HepG2 (cell line): ENCODE measurements around the gene NAA30. TPM values are rescaled to one million over a fixed set of nuclear protein-coding genes. Genes with fewer than 3 reads are reported as not detected.

ENCODE experiments used
- GPN1 ChIP-seq: sonication (generic); formaldehyde crosslinking; IDR thresholded peaks from 2 replicates; pipeline ENCODE4 v1.5.1; 2020; ENCODE audit warnings: missing genetic modification reagents, borderline replicate concordance
- KAT7 ChIP-seq: IDR thresholded peaks from 2 replicates; pipeline ENCODE4 v1.6.1; 2018; ENCODE audit warnings: borderline replicate concordance, missing compliant biosample characterization
- PCBP1 ChIP-seq: fragments of 200-400 bp; formaldehyde crosslinking; IDR thresholded peaks from 2 replicates; pipeline ENCODE4 v1.6.1; 2017; ENCODE audit warnings: mild to moderate bottlenecking, low read depth, low read length, borderline replicate concordance
- PCBP2 ChIP-seq: fragments of 200-400 bp; formaldehyde crosslinking; optimal IDR thresholded peaks from 2 replicates; pipeline ENCODE3; 2018; ENCODE audit warnings: low read length, low read depth; ENCODE audit not compliant: poor library complexity, severe bottlenecking
- SATB2 ChIP-seq: sonication (generic); formaldehyde crosslinking; IDR thresholded peaks from 2 replicates; pipeline ENCODE4 v1.5.0; 2020; ENCODE audit warnings: missing genetic modification reagents
- THAP7 ChIP-seq: sonication (generic); formaldehyde crosslinking; IDR thresholded peaks from 2 replicates; pipeline ENCODE4 v1.8.1; 2023; ENCODE audit warnings: mild to moderate bottlenecking, missing genetic modification reagents
- TMF1 ChIP-seq: sonication (generic); formaldehyde crosslinking; IDR thresholded peaks from 2 replicates; pipeline ENCODE4 v1.8.1; 2022; ENCODE audit warnings: low read depth, missing genetic modification reagents
- ZFX ChIP-seq: sonication (generic); formaldehyde crosslinking; IDR thresholded peaks from 2 replicates; pipeline ENCODE4 v1.4.0; 2020; ENCODE audit warnings: mild to moderate bottlenecking, low read depth, missing genetic modification reagents, moderate library complexity
- ZNF253 ChIP-seq: sonication (generic); formaldehyde crosslinking; IDR thresholded peaks from 2 replicates; pipeline ENCODE4 v1.8.0; 2022; ENCODE audit warnings: mild to moderate bottlenecking, missing genetic modification reagents, borderline replicate concordance
- ZNF354B ChIP-seq: sonication (generic); formaldehyde crosslinking; IDR thresholded peaks from 2 replicates; pipeline ENCODE4 v1.8.0; 2022; ENCODE audit warnings: mild to moderate bottlenecking, missing genetic modification reagents
- ZNF382 ChIP-seq: sonication (generic); formaldehyde crosslinking; IDR thresholded peaks from 2 replicates; pipeline ENCODE4 v1.5.0; 2020; ENCODE audit warnings: missing genetic modification reagents, mild to moderate bottlenecking, borderline replicate concordance
- ZNF430 ChIP-seq: sonication (generic); formaldehyde crosslinking; IDR thresholded peaks from 2 replicates; pipeline ENCODE4 v1.9.0; 2021; ENCODE audit warnings: mild to moderate bottlenecking, missing genetic modification reagents
- ZNF549 ChIP-seq: sonication (generic); formaldehyde crosslinking; IDR thresholded peaks from 2 replicates; pipeline ENCODE4 v1.5.0; 2020; ENCODE audit warnings: missing genetic modification reagents
- ZNF558 ChIP-seq: sonication (generic); formaldehyde crosslinking; IDR thresholded peaks from 2 replicates; pipeline ENCODE4 v1.9.0; 2022; ENCODE audit warnings: mild to moderate bottlenecking, missing genetic modification reagents, borderline replicate concordance
- ZNF710 ChIP-seq: sonication (generic); formaldehyde crosslinking; IDR thresholded peaks from 2 replicates; pipeline ENCODE4 v1.5.0; 2020; ENCODE audit warnings: mild to moderate bottlenecking, missing genetic modification reagents, borderline replicate concordance
- ZNF883 ChIP-seq: sonication (generic); formaldehyde crosslinking; IDR thresholded peaks from 2 replicates; pipeline ENCODE4 v1.5.1; 2020; ENCODE audit warnings: mild to moderate bottlenecking, missing genetic modification reagents; ENCODE audit errors: not compliant biosample characterization
- ZSCAN22 ChIP-seq: sonication (generic); formaldehyde crosslinking; IDR thresholded peaks from 2 replicates; pipeline ENCODE4 v1.4.0; 2020; ENCODE audit warnings: mild to moderate bottlenecking, missing genetic modification reagents
- ZSCAN31 ChIP-seq: sonication (generic); formaldehyde crosslinking; IDR thresholded peaks from 2 replicates; pipeline ENCODE4 v1.5.0; 2020; ENCODE audit warnings: low read depth, mild to moderate bottlenecking, missing genetic modification reagents
- polyA plus RNA-seq, 8 experiments: library from polyadenylated mRNA; depleted of rRNA in 3 of 8; stranded (reverse) in 7 of 8; unstranded in 1 of 8; fragments of >200 nt; fragmentation: Illumina TruSeq in 4 of 8; extraction: Trizol in 4 of 8; gene quantifications; 2 replicates each; pipeline versions ENCODE4 v1.2.1 to v1.2.3, GENCODE V29; 2011 to 2016; ENCODE audit warnings: low read depth in 4 of 8, missing spikeins in 1 of 8, mixed read lengths in 1 of 8; ENCODE audit not compliant: insufficient read depth in 1 of 8
- total RNA-seq, 5 experiments: library from RNA; depleted of rRNA; stranded (reverse); fragments of >200 nt; fragmentation: Illumina TruSeq; extraction: Trizol; gene quantifications; 2 replicates each; pipeline ENCODE4 v1.2.3, GENCODE V29; 2016; ENCODE audit warnings: low read depth in 1 of 5

The NAA30 gene
- total and polyA plus RNA-seq, 2 of the 13 experiments (the other 11 are each of a cell fraction or from before 2014, with no cell fraction given), result 10.8 to 18.4 TPM

GRCh38 chr14:57390806-57391516, 575 bp downstream of the NAA30 start (continued):
- TF ChIP-seq KAT7 (CRISPR knock-in tag) (peak; percentile 67; the same call in 1 of the 2 replicates), SATB2 (CRISPR knock-in tag) (no peak), ZSCAN31 (CRISPR knock-in tag) (no peak; the same call in 1 of the 2 replicates), PCBP1 (no peak), ZNF354B (no peak), ZSCAN22 (CRISPR knock-in tag) (peak; percentile 99), ZNF549 (CRISPR knock-in tag) (no peak), THAP7 (CRISPR knock-in tag) (no peak), TMF1 (CRISPR knock-in tag) (0 out of 2 replicates have a peak, but pooled peaks have one; percentile 33), PCBP2 (no peak), ZFX (CRISPR knock-in tag) (peak; percentile 85), ZNF382 (CRISPR knock-in tag) (no peak), ZNF253 (CRISPR knock-in tag) (0 out of 2 replicates have a peak, but pooled peaks have one; percentile 29), ZNF883 (CRISPR knock-in tag) (no peak), ZNF710 (0 out of 2 replicates have a peak, but pooled peaks have one; percentile 10), ZNF558 (CRISPR knock-in tag) (peak; percentile 23; the same call in 1 of the 2 replicates), GPN1 (no peak), ZNF430 (CRISPR knock-in tag) (peak; percentile 9; the same call in 1 of the 2 replicates)
